HepG2 (cell line): ENCODE measurements around the gene MRPL14. TPM values are rescaled to one million over a fixed set of nuclear protein-coding genes. Genes with fewer than 3 reads are reported as not detected.
A peak's percentile ranks its signal among the peaks of the same experiment; 100 is the strongest.

ENCODE experiments used
- AKAP8 ChIP-seq: sonication (generic); formaldehyde crosslinking; IDR thresholded peaks from 2 replicates; pipeline ENCODE4 v1.5.1; 2020; ENCODE audit warnings: mild to moderate bottlenecking, missing genetic modification reagents
- BORCS8-MEF2B ChIP-seq: sonication (generic); formaldehyde crosslinking; IDR thresholded peaks from 2 replicates; pipeline ENCODE4 v1.8.0; 2022; ENCODE audit warnings: mild to moderate bottlenecking, missing genetic modification reagents
- CBFB ChIP-seq: sonication (generic); formaldehyde crosslinking; IDR thresholded peaks from 2 replicates; pipeline ENCODE4 v1.4.0; 2020; ENCODE audit warnings: missing genetic modification reagents
- DBP ChIP-seq: sonication (generic); formaldehyde crosslinking; IDR thresholded peaks from 2 replicates; pipeline ENCODE4 v1.4.0; 2020; ENCODE audit warnings: missing genetic modification reagents; ENCODE audit errors: not compliant biosample characterization
- DPF2 ChIP-seq: sonication (generic); formaldehyde crosslinking; IDR thresholded peaks from 2 replicates; pipeline ENCODE4 v1.4.0; 2020; ENCODE audit warnings: mild to moderate bottlenecking, low read depth, missing genetic modification reagents, borderline replicate concordance
- FLYWCH1 ChIP-seq: sonication (generic); formaldehyde crosslinking; IDR thresholded peaks from 2 replicates; pipeline ENCODE4 v1.8.1; 2023; ENCODE audit warnings: mild to moderate bottlenecking, missing genetic modification reagents
- FOXP1 ChIP-seq, 2 experiments: fragments of 450-650 bp in 1 of 2; IDR thresholded peaks; 2 replicates each; pipeline ENCODE4 v1.6.1; 2017 to 2018; ENCODE audit warnings: antibody characterized with exemption in 1 of 2
- HMG20A ChIP-seq: IDR thresholded peaks from 2 replicates; pipeline ENCODE4 v1.6.1; 2016; ENCODE audit warnings: borderline replicate concordance
- ISL2 ChIP-seq: sonication (generic); formaldehyde crosslinking; IDR thresholded peaks from 2 replicates; pipeline ENCODE4 v1.5.0; 2020; ENCODE audit warnings: missing genetic modification reagents
- MED1 ChIP-seq: sonication (generic); formaldehyde crosslinking; IDR thresholded peaks from 2 replicates; pipeline ENCODE4 v1.4.0; 2020; ENCODE audit warnings: missing genetic modification reagents
- NAIF1 ChIP-seq: sonication (generic); formaldehyde crosslinking; IDR thresholded peaks from 2 replicates; pipeline ENCODE4 v1.5.0; 2020; ENCODE audit warnings: mild to moderate bottlenecking, missing genetic modification reagents, borderline replicate concordance
- RARG ChIP-seq: sonication (generic); formaldehyde crosslinking; IDR thresholded peaks from 2 replicates; pipeline ENCODE4 v1.4.0; 2020; ENCODE audit warnings: low read depth, mild to moderate bottlenecking, missing genetic modification reagents
- RNF219 ChIP-seq: sonication (generic); formaldehyde crosslinking; IDR thresholded peaks from 2 replicates; pipeline ENCODE4 v1.5.0; 2020; ENCODE audit warnings: mild to moderate bottlenecking, missing genetic modification reagents
- SIN3B ChIP-seq: fragments of 150-350 bp; IDR thresholded peaks from 2 replicates; pipeline ENCODE4 v1.6.1; 2014; ENCODE audit warnings: low read length
- SMAD3 ChIP-seq: sonication (generic); formaldehyde crosslinking; IDR thresholded peaks from 2 replicates; pipeline ENCODE4 v1.4.0; 2020; ENCODE audit warnings: missing genetic modification reagents
- SMC3 ChIP-seq: IDR thresholded peaks from 2 replicates; pipeline ENCODE4 v1.6.1; 2011; ENCODE audit warnings: low read length, improper control_type of control experiment
- SMYD3 ChIP-seq: sonication (generic); formaldehyde crosslinking; IDR thresholded peaks from 2 replicates; pipeline ENCODE4 v1.8.1; 2023; ENCODE audit warnings: mild to moderate bottlenecking, missing genetic modification reagents
- ZBED4 ChIP-seq: sonication (generic); formaldehyde crosslinking; IDR thresholded peaks from 2 replicates; pipeline ENCODE4 v1.4.0; 2020; ENCODE audit warnings: missing genetic modification reagents, borderline replicate concordance
- ZBTB46 ChIP-seq: sonication (generic); formaldehyde crosslinking; IDR thresholded peaks from 2 replicates; pipeline ENCODE4 v1.4.0; 2020; ENCODE audit warnings: mild to moderate bottlenecking, missing genetic modification reagents, borderline replicate concordance
- ZNF343 ChIP-seq: sonication (generic); formaldehyde crosslinking; IDR thresholded peaks from 2 replicates; pipeline ENCODE4 v1.4.0; 2020; ENCODE audit warnings: mild to moderate bottlenecking, missing genetic modification reagents
- ZNF431 ChIP-seq: sonication (generic); formaldehyde crosslinking; IDR thresholded peaks from 2 replicates; pipeline ENCODE4 v1.9.0; 2022; ENCODE audit warnings: missing genetic modification reagents, low read depth, mild to moderate bottlenecking, borderline replicate concordance
- ZNF547 ChIP-seq: sonication (generic); formaldehyde crosslinking; IDR thresholded peaks from 2 replicates; pipeline ENCODE4 v1.5.1; 2020; ENCODE audit warnings: mild to moderate bottlenecking, missing genetic modification reagents
- polyA plus RNA-seq, 8 experiments: library from polyadenylated mRNA; depleted of rRNA in 3 of 8; stranded (reverse) in 7 of 8; unstranded in 1 of 8; fragments of >200 nt; fragmentation: Illumina TruSeq in 4 of 8; extraction: Trizol in 4 of 8; gene quantifications; 2 replicates each; pipeline versions ENCODE4 v1.2.1 to v1.2.3, GENCODE V29; 2011 to 2016; ENCODE audit warnings: low read depth in 4 of 8, missing spikeins in 1 of 8, mixed read lengths in 1 of 8; ENCODE audit not compliant: insufficient read depth in 1 of 8
- total RNA-seq, 5 experiments: library from RNA; depleted of rRNA; stranded (reverse); fragments of >200 nt; fragmentation: Illumina TruSeq; extraction: Trizol; gene quantifications; 2 replicates each; pipeline ENCODE4 v1.2.3, GENCODE V29; 2016; ENCODE audit warnings: low read depth in 1 of 5

Gene MRPL14
- total and polyA plus RNA-seq, 2 of the 13 experiments (the other 11 are each of a cell fraction or from before 2014, with no cell fraction given): 157 to 178 TPM

GRCh38 chr6:44172731-44173500 lies 45.7 kb upstream of the MRPL14 start (continued):
- TF ChIP-seq FLYWCH1 (CRISPR knock-in tag) (no peak), SMYD3 (CRISPR knock-in tag) (no peak), RNF219 (no peak), SIN3B (no peak), SMC3 (peak; percentile 91), ZNF431 (CRISPR knock-in tag) (no peak), FOXP1 (IDR thresholded peaks at IDR 0.05) (no peak), FOXP1 (CRISPR knock-in tag; IDR thresholded peaks at IDR 0.05) (no peak), ZBED4 (CRISPR knock-in tag) (no peak; the same call in 1 of the 2 replicates), MED1 (CRISPR knock-in tag) (no peak), RARG (CRISPR knock-in tag) (no peak), BORCS8-MEF2B (CRISPR knock-in tag) (0 out of 2 replicates have a peak, but pooled peaks have one; percentile 45), ZNF343 (CRISPR knock-in tag) (no peak), CBFB (no peak), NAIF1 (CRISPR knock-in tag) (no peak), DPF2 (no peak), SMAD3 (no peak), ZNF547 (0 out of 2 replicates have a peak, but pooled peaks have one; percentile 25), DBP (CRISPR knock-in tag) (no peak), HMG20A (CRISPR knock-in tag) (no peak), ISL2 (CRISPR knock-in tag) (no peak; the same call in 1 of the 2 replicates), AKAP8 (CRISPR knock-in tag) (no peak), ZBTB46 (CRISPR knock-in tag) (no peak)
